ENCODE data around the gene IL17REL. TPM values are rescaled to one million over a fixed set of nuclear protein-coding genes. Genes with fewer than 3 reads are reported as not detected.

IL17REL gene
- total and polyA plus RNA-seq, 2 of the 13 experiments (the other 11 are each of a cell fraction or from before 2014, with no cell fraction given), result not detected

- TF ChIP-seq ZNF451 (CRISPR knock-in tag; IDR thresholded peaks at IDR 0.05) (no peak), JUN (CRISPR knock-in tag; IDR thresholded peaks at IDR 0.05) (no peak), BHLHE40 (IDR thresholded peaks at IDR 0.05; ENCODE audit: low read length) (no peak), CBX2 (IDR thresholded peaks at IDR 0.05; ENCODE audit: low read depth, low read length) (no peak), CBX2 (CRISPR knock-in tag; IDR thresholded peaks at IDR 0.05; ENCODE audit: low read depth) (peak; percentile 80; the same call in 1 of the 2 replicates), ZNF563 (CRISPR knock-in tag; IDR thresholded peaks at IDR 0.05) (no peak), ZFYVE20 (CRISPR knock-in tag; IDR thresholded peaks at IDR 0.05; ENCODE audit: borderline replicate concordance, low read depth) (no peak), AHR (CRISPR knock-in tag; IDR thresholded peaks at IDR 0.05) (no peak), MLX (CRISPR knock-in tag; IDR thresholded peaks at IDR 0.05) (0 out of 2 replicates have a peak, but pooled peaks have one; percentile 52), ATF5 (CRISPR knock-in tag; IDR thresholded peaks at IDR 0.05; ENCODE audit: low read depth) (no peak), POLR2A (IDR thresholded peaks at IDR 0.05; ENCODE audit: insufficient read depth in 1 of 2, low read depth in 2 of 2, low read length in 2 of 2) (no peak), AGO2 (optimal IDR thresholded peaks at IDR 0.05; ENCODE audit: low read depth, low read length) (no peak), MTF2 (CRISPR knock-in tag; IDR thresholded peaks at IDR 0.05; ENCODE audit: borderline replicate concordance) (no peak), ZNF766 (CRISPR knock-in tag; IDR thresholded peaks at IDR 0.05; ENCODE audit: borderline replicate concordance) (0 out of 2 replicates have a peak, but pooled peaks have one; percentile 0), ZNF30 (CRISPR knock-in tag; IDR thresholded peaks at IDR 0.05) (no peak), ZMAT5 (CRISPR knock-in tag; IDR thresholded peaks at IDR 0.05; ENCODE audit: borderline replicate concordance, low read depth) (no peak)
- TF ChIP-seq, protein P1, sequence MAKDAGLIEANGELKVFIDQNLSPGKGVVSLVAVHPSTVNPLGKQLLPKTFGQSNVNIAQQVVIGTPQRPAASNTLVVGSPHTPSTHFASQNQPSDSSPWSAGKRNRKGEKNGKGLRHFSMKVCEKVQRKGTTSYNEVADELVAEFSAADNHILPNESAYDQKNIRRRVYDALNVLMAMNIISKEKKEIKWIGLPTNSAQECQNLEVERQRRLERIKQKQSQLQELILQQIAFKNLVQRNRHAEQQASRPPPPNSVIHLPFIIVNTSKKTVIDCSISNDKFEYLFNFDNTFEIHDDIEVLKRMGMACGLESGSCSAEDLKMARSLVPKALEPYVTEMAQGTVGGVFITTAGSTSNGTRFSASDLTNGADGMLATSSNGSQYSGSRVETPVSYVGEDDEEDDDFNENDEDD (CRISPR knock-in tag; IDR thresholded peaks at IDR 0.05; ENCODE audit: borderline replicate concordance), result no peak
- TF ChIP-seq, protein P2, sequence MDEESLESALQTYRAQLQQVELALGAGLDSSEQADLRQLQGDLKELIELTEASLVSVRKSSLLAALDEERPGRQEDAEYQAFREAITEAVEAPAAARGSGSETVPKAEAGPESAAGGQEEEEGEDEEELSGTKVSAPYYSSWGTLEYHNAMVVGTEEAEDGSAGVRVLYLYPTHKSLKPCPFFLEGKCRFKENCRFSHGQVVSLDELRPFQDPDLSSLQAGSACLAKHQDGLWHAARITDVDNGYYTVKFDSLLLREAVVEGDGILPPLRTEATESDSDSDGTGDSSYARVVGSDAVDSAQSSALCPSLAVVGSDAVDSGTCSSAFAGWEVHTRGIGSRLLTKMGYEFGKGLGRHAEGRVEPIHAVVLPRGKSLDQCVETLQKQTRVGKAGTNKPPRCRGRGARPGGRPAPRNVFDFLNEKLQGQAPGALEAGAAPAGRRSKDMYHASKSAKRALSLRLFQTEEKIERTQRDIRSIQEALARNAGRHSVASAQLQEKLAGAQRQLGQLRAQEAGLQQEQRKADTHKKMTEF (CRISPR knock-in tag; IDR thresholded peaks at IDR 0.05), result 0 out of 2 replicates have a peak, but pooled peaks have one; percentile 37
- TF ChIP-seq, protein P3, sequence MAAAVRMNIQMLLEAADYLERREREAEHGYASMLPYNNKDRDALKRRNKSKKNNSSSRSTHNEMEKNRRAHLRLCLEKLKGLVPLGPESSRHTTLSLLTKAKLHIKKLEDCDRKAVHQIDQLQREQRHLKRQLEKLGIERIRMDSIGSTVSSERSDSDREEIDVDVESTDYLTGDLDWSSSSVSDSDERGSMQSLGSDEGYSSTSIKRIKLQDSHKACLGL (CRISPR knock-in tag; IDR thresholded peaks at IDR 0.05), result no peak
- TF ChIP-seq, protein P4, sequence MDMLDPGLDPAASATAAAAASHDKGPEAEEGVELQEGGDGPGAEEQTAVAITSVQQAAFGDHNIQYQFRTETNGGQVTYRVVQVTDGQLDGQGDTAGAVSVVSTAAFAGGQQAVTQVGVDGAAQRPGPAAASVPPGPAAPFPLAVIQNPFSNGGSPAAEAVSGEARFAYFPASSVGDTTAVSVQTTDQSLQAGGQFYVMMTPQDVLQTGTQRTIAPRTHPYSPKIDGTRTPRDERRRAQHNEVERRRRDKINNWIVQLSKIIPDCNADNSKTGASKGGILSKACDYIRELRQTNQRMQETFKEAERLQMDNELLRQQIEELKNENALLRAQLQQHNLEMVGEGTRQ (IDR thresholded peaks at IDR 0.05; ENCODE audit: low read depth, low read length), result no peak
- TF ChIP-seq, protein P4 (CRISPR knock-in tag; IDR thresholded peaks at IDR 0.05; ENCODE audit: borderline replicate concordance), result no peak
These were observed 56.8 kb downstream of the IL17REL start (continued) for GRCh38 chr22:49955581-49956417.

All from HepG2 (cell line).